Tibial nerve (tissue), 4 donors: ENCODE measurements around the gene TOR2A. TPM values are rescaled to one million over a fixed set of nuclear protein-coding genes. Genes with fewer than 3 reads are reported as not detected.
A peak's percentile ranks its signal among the peaks of the same experiment; 100 is the strongest.

ENCODE experiments used
- DNase-seq, 2 donors: peaks; one replicate each; pipeline ENCODE4 v3.0.0-alpha.2; 2019; ENCODE audit warnings: low spot score in 2 of 2
- H3K27ac ChIP-seq, 4 donors: fragments of 200-600 bp; sonication (generic) in 3 of 4; one replicate each; pipeline ENCODE4 v1.5.1; 2017 to 2019; ENCODE audit warnings: mild to moderate bottlenecking in 1 of 4
- H3K27me3 ChIP-seq, 2 donors: fragments of 200-600 bp; sonication (generic) in 1 of 2; one replicate each; pipeline versions ENCODE4 v1.5.1 to v1.6.0; 2017 to 2019
- H3K36me3 ChIP-seq, 3 donors: fragments of 200-600 bp; sonication (generic); one replicate each; pipeline ENCODE4 v1.5.1; 2018 to 2019
- H3K4me1 ChIP-seq, 4 donors: fragments of 200-600 bp; sonication (generic) in 3 of 4; one replicate each; pipeline ENCODE4 v1.5.1; 2017 to 2019
- H3K4me3 ChIP-seq, 4 donors: fragments of 200-600 bp; sonication (generic) in 3 of 4; one replicate each; pipeline ENCODE4 v1.5.1; 2017 to 2019; ENCODE audit warnings: mild to moderate bottlenecking in 1 of 4, moderate library complexity in 1 of 4
- H3K9me3 ChIP-seq, 4 donors: fragments of 200-600 bp; sonication (generic) in 3 of 4; one replicate each; pipeline ENCODE4 v1.5.1; 2017 to 2019
- EP300 ChIP-seq, 2 donors: sonication (generic); formaldehyde crosslinking; IDR thresholded peaks; one replicate each; pipeline ENCODE4 v1.6.1; 2017; ENCODE audit warnings: antibody characterized with exemption in 2 of 2, mild to moderate bottlenecking in 1 of 2
- POLR2A ChIP-seq, 2 donors: fragments of 450-650 bp; IDR thresholded peaks; one replicate each; pipeline ENCODE4 v1.6.1; 2017; ENCODE audit warnings: antibody characterized with exemption in 2 of 2, mild to moderate bottlenecking in 2 of 2, moderate library complexity in 2 of 2
- WGBS, 2 donors: methylation state at CpG; one replicate each; pipeline ENCODE4 v1.1.5; 2018; 5-methylcytosine and 5-hydroxymethylcytosine counted together
- total RNA-seq, 4 donors: library from RNA; depleted of rRNA; stranded (reverse); fragments of >200 nt; gene quantifications; one replicate each; pipeline ENCODE4 v1.1.0, GENCODE V29; 2016
- TF ChIP-seq, protein P1 (sequence below), 5 experiments: fragments of 200-600 bp in 3 of 5; fragments of 450-650 bp in 2 of 5; sonication (generic) in 3 of 5; IDR thresholded peaks; one replicate each; pipeline ENCODE4 v1.5.1; 2016 to 2019; ENCODE audit warnings: antibody characterized with exemption in 5 of 5, mild to moderate bottlenecking in 3 of 5, moderate library complexity in 2 of 5

The TOR2A gene
- total RNA-seq, 4 donors from 2014 or later = 13.3 to 15.3 (median 14.4) TPM

- Histone ChIP-seq H3K9me3 (no peaks in the 10 kb centered on the region), H3K4me1 (peaks cover 0 to 39% (median 30%) of the 10 kb centered on the region in 4 donors), H3K27ac (peak overlapping the region; percentile 24 to 63 (median 46)), H3K36me3 (no peaks in the 10 kb centered on the region), H3K4me3 (peak overlapping the region in 3 of 4 donors; percentile 25 to 53 (median 38)), H3K27me3 (no peaks in the 10 kb centered on the region)
- WGBS, 2 donors = 4 to 9% methylated on average over 10 to 15 of the region's 19 CpGs
- no peak for DNase-seq
- TF ChIP-seq, protein P1, sequence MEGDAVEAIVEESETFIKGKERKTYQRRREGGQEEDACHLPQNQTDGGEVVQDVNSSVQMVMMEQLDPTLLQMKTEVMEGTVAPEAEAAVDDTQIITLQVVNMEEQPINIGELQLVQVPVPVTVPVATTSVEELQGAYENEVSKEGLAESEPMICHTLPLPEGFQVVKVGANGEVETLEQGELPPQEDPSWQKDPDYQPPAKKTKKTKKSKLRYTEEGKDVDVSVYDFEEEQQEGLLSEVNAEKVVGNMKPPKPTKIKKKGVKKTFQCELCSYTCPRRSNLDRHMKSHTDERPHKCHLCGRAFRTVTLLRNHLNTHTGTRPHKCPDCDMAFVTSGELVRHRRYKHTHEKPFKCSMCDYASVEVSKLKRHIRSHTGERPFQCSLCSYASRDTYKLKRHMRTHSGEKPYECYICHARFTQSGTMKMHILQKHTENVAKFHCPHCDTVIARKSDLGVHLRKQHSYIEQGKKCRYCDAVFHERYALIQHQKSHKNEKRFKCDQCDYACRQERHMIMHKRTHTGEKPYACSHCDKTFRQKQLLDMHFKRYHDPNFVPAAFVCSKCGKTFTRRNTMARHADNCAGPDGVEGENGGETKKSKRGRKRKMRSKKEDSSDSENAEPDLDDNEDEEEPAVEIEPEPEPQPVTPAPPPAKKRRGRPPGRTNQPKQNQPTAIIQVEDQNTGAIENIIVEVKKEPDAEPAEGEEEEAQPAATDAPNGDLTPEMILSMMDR (IDR thresholded peaks at IDR 0.05) = no peak
- TF ChIP-seq EP300 (IDR thresholded peaks at IDR 0.05) (no peak), POLR2A (IDR thresholded peaks at IDR 0.05) (no peak)
These were observed 36.6 kb upstream of the TOR2A start for GRCh38 chr9:127771570-127772189.

DNA sequence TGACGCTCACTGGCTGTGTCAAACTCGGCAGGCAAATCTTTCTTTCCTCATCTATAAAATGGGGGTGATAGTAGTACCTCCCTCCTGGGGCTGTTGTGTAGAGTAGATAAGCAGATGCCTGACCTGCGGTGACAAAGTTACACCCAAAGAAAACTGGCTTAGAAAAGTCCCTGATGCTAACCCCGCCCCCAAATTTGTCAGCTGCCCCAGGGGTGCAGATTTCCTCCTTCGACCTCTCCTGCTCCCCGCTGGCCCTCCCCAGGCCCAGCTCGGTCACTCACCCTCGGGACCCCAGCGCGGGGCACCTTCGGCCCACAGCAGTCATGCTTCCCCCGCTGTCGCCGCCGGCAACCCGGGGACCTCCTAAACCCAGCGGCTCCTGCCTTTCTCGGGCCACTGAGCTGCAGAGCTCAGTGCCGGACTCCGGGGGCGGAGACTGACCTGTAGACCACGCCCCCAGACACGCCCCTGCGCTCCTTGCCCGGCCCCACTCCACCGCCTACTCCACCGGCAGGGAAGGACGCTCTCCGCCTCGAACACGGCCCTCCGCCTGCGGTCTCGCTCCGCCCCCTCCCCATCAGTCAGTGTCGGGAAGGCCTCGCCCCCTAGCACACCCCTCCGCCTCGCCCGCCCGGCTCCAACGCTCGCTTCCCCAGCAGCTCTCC, 35.9 kb upstream of the TOR2A start:
- H3K9me3 ChIP-seq = no peaks in the 10 kb centered on the region
- 2 to 3% methylated on average over 30 to 42 of the region's 43 CpGs for WGBS, 2 donors
- peak; percentile 91 to 95 for DNase-seq
- TF ChIP-seq, protein P1 (IDR thresholded peaks at IDR 0.05) = no peak
- peak in 1 of 2 donors; percentile 68 for TF ChIP-seq EP300 (IDR thresholded peaks at IDR 0.05)
- peak in 1 of 2 donors; percentile 35 for TF ChIP-seq POLR2A (IDR thresholded peaks at IDR 0.05)
- H3K27me3 ChIP-seq = no peaks in the 10 kb centered on the region
- H3K27ac ChIP-seq = peak overlapping the region; percentile 24 to 62 (median 56)
- H3K36me3 ChIP-seq = no peaks in the 10 kb centered on the region
- H3K4me3 ChIP-seq = peak overlapping the region; percentile 25 to 53 (median 41)
- H3K4me1 ChIP-seq = peaks cover 0 to 39% (median 30%) of the 10 kb centered on the region in 4 donors

DNA sequence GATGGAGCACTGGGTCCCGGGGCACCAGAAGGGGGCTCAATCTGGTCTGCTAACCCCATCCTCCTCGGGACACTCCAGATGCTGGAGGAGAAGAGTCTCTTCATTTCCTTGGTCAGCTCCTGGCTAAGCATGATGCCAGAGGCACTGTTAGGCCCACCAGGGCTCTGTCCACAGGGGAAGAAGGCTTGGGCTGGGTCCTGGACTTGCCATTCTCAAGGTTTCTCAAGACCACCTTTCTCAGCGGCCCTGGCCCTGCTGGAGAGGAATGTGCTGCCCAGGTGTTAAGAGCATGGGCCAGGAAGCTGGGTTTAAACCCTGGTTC, 35.5 kb upstream of the TOR2A start:
- Histone ChIP-seq H3K36me3 (no peaks in the 10 kb centered on the region), H3K27me3 (no peaks in the 10 kb centered on the region), H3K4me1 (peaks cover 0 to 39% (median 30%) of the 10 kb centered on the region in 4 donors), H3K9me3 (no peaks in the 10 kb centered on the region), H3K4me3 (peak overlapping the region; percentile 25 to 53 (median 41)), H3K27ac (peak overlapping the region; percentile 23 to 62 (median 56))
- WGBS, 2 donors = 17 to 45% methylated on average over 2 of the region's 3 CpGs
- no peak for TF ChIP-seq EP300 (IDR thresholded peaks at IDR 0.05)
- no peak for TF ChIP-seq POLR2A (IDR thresholded peaks at IDR 0.05)
- TF ChIP-seq, protein P1 (IDR thresholded peaks at IDR 0.05) = no peak
- no peak for DNase-seq

DNA sequence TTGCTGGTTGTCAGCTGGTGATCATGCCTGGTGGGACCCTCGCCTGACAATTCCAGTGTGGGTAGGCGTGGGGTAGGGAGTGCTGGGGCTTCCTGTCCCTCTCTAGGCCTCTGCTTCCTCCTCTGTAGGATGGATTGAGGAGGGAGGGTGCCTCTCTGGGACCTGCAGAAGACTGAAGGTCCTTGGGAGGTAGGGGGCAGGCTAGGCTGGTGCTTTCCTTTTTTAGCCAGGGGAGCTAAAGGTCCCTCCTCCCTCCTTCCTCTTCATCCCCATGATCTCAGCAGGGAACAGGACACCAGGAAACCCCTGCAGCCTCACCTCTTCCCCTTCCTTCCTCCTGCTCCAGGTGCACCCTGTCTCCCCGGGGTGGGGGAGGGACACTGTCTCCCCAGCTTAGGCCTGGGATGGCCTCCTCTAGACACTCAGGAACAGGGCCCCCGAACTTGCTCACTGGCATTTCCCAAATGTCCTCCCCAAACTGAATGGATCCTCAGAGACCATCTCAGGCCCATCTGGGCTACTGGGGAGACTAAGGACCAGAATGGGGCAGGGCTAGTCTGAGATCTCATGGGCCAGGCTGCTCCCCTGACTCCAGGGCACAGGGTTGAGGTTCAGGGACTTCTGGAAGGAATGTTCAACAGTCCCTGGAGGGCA, 35.0 kb upstream of the TOR2A start:
- H3K27ac ChIP-seq = peak overlapping the region in 3 of 4 donors; percentile 52 to 62 (median 59)
- H3K4me3 ChIP-seq = peak overlapping the region; percentile 25 to 53 (median 41)

More for the DNA sequence above, 35.0 kb upstream of the TOR2A start:
- Histone ChIP-seq H3K36me3 (no peaks in the 10 kb centered on the region), H3K4me1 (peaks cover 0 to 39% (median 30%) of the 10 kb centered on the region in 4 donors), H3K9me3 (no peaks in the 10 kb centered on the region), H3K27me3 (no peaks in the 10 kb centered on the region)
- DNase-seq = no peak
- 45 to 55% methylated on average over 4 of the region's 4 CpGs for WGBS, 2 donors
- TF ChIP-seq EP300 (IDR thresholded peaks at IDR 0.05) = no peak
- no peak for TF ChIP-seq POLR2A (IDR thresholded peaks at IDR 0.05)
- TF ChIP-seq, protein P1 (IDR thresholded peaks at IDR 0.05) = no peak
